ENCODE data around the gene ZFP37.
"Not testable (repeated sequence)": the region's sequence is repeated elsewhere in the genome, so short reads cannot be mapped to it uniquely, and the experiment has no call there.

Gene ZFP37

DNA sequence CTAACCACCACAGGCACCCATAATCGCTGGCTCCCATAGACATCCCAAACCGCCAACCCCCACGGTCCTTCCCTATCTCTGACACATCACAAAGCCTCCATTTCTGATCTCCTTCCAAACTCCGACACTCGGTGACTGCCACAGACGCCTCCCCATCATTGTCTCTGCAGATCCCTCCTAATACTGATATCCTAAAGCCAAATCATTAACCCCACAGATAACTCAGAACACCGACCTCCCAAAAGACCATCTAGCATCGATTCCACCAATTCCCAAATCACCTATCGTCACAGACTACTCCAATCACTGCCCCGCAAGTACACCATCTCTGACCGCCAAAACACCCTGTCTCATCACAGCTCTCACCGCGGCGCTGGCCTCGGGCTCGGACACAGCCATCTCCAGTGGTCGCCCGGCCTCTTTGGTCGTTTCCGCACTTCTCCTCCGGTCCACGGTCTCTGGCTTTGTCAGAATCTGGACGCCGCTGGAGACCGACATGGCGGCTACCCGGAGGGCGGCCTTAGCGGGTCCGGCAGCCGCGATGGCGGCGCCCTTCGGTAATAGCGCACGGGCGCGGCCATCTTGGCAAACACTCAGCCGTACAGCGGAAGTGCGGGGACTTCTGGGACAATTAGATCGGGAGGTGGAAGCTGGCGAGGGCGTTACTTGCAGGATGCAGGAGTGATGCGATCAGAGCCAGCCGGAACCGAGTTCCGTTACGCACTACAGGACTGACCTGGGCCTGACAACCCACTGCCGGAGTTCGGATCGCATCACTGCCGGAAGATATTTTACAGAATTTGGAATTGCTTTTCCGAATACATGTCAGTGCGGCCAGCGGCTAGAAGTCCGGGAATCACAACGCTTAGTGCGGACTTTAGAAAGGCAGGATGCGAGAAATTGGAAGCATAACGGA is at the start of gene ZFP37:
Gene ZFP37 (minus strand): TSS at position 534 of the 916 bp plus-strand sequence. CDS start 36 bp downstream, at position 498.
- DNase-seq: no peak

GRCh38 chr9:113105345-113105744 is 48.8 kb upstream of the ZFP37 start:
- not testable (repeated sequence) for DNase-seq

DNA sequence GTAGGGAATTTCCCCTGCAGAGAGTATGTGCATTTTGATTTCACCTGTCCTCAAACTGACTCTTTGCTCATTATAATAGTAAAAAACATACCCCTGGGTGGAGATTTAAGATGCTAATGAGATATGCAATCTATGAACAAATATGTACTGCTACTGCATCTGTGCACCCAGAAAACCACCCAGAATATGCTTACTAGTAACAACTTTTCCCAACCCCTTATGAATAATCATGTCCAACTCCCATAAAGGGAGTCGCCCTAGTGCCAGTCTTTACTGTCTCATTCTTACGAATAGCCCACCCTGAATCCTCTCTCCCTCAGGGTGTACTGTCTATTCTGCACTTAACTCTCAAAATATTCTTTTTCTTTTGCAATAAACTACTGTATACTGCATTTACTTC is 39.0 kb upstream of the ZFP37 start:
- DNase-seq: no peak

DNA sequence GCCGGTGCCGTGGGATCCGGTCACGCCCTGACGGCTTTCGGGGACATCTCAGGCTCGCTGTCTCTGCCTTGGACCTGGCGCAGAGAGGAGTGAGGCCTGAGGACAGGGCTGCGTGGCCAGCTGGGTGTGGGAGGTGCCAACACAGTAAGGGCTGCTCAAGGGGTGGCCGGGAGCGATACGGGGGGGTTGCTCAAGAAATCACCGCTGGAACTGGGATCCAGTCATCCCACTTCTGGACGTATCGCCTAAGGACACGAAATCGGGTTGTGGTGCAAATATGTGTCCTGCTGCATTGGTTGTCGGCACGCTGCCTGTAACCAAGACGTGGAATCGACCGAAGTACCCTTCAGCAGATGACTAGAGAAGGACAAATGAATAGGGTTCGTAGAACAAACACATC is 33.4 kb upstream of the ZFP37 start:
- DNase-seq: not testable (repeated sequence)

DNA sequence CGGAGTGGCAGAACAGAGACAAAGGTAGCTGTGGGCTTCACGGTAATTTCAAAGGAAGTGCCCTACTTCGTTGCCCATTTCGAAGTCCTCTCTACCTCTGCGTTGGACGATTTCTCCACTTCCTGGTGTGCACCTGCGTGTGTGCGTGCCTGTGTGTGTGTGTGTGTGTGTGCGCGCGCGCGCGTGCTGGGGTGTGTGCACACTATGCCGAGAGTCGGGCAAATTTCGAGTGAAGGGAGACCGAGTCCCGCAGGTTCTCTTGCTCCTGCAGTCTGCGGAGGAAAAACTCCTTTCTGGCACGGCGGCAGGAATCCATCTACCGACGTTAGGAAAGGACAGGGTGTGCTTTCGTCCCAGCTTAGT is 32.6 kb upstream of the ZFP37 start:
- not testable (repeated sequence) for DNase-seq

- not testable (repeated sequence) for DNase-seq
Measured at GRCh38 chr9:113088456-113089142, 32.1 kb upstream of the ZFP37 start.

GRCh38 chr9:113062932-113063310 is 6.4 kb upstream of the ZFP37 start:
- not testable (repeated sequence) for DNase-seq

DNA sequence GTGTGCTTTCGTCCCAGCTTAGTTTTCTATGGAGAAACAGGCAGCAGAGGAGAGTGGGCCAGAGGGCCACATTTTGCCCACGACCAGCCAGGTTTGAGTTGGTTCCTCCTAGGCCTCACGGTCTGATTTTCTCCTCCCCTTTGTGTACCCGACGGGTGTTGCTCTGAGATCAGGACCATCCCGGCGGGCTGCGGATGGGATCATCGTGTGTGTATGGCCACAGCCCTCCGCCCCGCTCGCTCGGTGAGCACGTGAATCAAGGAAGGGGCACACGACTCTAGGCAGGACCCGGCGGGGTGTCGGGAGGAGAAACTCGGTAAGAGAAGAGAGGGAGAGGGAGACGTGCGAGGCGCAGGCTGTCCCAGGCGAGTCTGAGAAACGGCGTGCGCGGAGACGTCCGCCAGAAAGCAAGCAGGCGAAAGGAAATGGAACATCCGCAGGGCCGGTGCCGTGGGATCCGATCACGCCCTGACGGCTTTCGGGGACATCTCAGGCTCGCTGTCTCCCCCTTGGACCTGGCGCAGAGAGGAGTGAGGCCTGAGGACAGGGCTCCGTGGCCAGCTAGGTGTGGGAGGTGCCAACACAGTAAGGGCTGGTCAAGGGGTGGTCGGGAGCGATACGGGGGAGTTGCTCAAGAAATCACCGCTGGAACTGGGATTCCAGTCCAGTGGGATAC is 5.9 kb upstream of the ZFP37 start:
- not testable (repeated sequence) for DNase-seq

- DNase-seq: not testable (repeated sequence)
Measured at GRCh38 chr9:113061072-113061850, 4.7 kb upstream of the ZFP37 start.

GRCh38 chr9:113059581-113060284 is 3.2 kb upstream of the ZFP37 start:
- DNase-seq: not testable (repeated sequence)

GRCh38 chr9:113057193-113057592 is 669 bp upstream of the ZFP37 start:
- no peak for DNase-seq

GRCh38 chr9:113042884-113043657 is 13.5 kb downstream of the ZFP37 start:
- DNase-seq: no peak

GRCh38 chr9:113026200-113026599 is 30.3 kb downstream of the ZFP37 start:
- no peak for DNase-seq

DNA sequence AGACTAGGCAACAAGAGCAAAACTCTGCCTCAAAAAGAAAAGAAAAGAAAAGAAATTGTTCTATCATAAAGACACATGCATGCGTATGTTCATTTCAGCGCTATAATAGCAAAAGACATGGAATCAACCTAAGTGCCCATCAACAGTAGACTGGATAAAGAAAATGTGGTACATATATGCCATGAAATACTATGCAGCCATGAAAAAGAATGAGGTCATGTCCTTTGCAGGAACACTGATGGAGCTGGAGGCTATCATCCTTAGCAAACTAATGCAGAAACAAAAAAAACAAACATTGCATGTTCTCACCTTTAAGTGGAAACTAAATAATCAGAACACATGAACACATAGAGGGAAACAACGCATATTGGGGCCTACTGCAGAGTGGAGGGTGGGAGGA is 38.3 kb downstream of the ZFP37 start:
- DNase-seq: no peak

GRCh38 chr9:113012492-113012891 is 44.0 kb downstream of the ZFP37 start:
- no peak for DNase-seq

DNA sequence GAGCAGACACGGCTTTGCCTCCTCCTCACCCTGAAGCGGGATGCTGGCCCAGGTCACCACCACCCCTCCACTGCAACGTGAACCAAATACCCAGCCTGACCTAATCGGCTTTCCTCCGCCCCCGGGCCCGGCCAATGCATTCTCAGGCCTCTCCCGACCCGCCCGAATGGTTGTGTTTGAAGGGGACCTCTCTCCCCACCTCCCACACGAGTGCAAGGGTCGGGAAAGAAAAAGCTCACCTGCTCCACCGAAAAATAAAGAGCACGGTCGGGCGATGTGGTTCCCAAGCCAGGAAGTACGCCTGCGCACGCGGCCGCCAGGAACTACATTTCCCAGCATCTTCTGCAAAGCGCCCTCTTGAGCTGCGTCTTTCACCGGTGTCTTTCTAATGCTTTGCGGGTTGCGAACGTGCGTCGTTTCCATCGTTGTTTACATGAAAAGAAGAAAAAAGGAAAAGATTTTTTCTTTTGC is 44.6 kb downstream of the ZFP37 start, which contains the start of gene ZNF883:
Gene ZNF883 (minus strand): TSS at position 282 of the 471 bp plus-strand sequence.
- peak; percentile 43 for DNase-seq

- DNase-seq: no peak
Measured at GRCh38 chr9:113005777-113006176, 50.7 kb downstream of the ZFP37 start.

- no peak for DNase-seq
Measured at GRCh38 chr9:112997236-112997941, 59.1 kb downstream of the ZFP37 start.
